ENCODE results near the gene LPP. TPM values are rescaled to one million over a fixed set of nuclear protein-coding genes. Genes with fewer than 3 reads are reported as not detected.

The LPP gene
- total RNA-seq, 4 donors from 2014 or later: 56.0 to 65.7 (median 58.1) TPM

- in situ Hi-C loops (cut with MboI; ENCODE audit: low sequenced_read_pairs in 4 of 4): no loop called here
- intact Hi-C loops (cut with DNase I; ENCODE audit: low total_unique reads): no loop called here
- Histone ChIP-seq H3K9me3 (no peaks in the 10 kb centered on the region), H3K36me3 (no peaks in the 10 kb centered on the region), H3K4me1 (peaks cover 9 to 17% of the 10 kb centered on the region in 2 donors), H3K27ac (peak overlapping the region in 2 of 4 donors; percentile 51 to 56), H3K4me3 (no peak overlapping the region), H3K27me3 (no peaks in the 10 kb centered on the region)
- TF ChIP-seq POLR2A (IDR thresholded peaks at IDR 0.05): no peak
- no peak for TF ChIP-seq CTCF (IDR thresholded peaks at IDR 0.05 in 4 of 5, conservative IDR thresholded peaks at IDR 0.05 in 1 of 5)
- DNase-seq (no peak), ATAC-seq (no peak)
These were observed 161.6 kb downstream of the LPP start for GRCh38 chr3:188315553-188315952.

GRCh38 chr3:188316021-188316722 lies 162.2 kb downstream of the LPP start:
- intact Hi-C loops (cut with DNase I; ENCODE audit: low total_unique reads) (no loop called here), in situ Hi-C loops (cut with MboI; ENCODE audit: low sequenced_read_pairs in 4 of 4) (no loop called here)
- peaks cover 9 to 20% of the 10 kb centered on the region in 2 donors for H3K4me1 ChIP-seq
- no peaks in the 10 kb centered on the region for H3K9me3 ChIP-seq
- no peak overlapping the region for H3K4me3 ChIP-seq
- peak overlapping the region; percentile 40 to 56 (median 54) for H3K27ac ChIP-seq
- ATAC-seq: peak; percentile 25 to 79
- no peak for DNase-seq
- H3K36me3 ChIP-seq: no peaks in the 10 kb centered on the region
- no peaks in the 10 kb centered on the region for H3K27me3 ChIP-seq
- TF ChIP-seq CTCF (IDR thresholded peaks at IDR 0.05 in 4 of 5, conservative IDR thresholded peaks at IDR 0.05 in 1 of 5) (no peak), POLR2A (IDR thresholded peaks at IDR 0.05) (no peak)

DNA sequence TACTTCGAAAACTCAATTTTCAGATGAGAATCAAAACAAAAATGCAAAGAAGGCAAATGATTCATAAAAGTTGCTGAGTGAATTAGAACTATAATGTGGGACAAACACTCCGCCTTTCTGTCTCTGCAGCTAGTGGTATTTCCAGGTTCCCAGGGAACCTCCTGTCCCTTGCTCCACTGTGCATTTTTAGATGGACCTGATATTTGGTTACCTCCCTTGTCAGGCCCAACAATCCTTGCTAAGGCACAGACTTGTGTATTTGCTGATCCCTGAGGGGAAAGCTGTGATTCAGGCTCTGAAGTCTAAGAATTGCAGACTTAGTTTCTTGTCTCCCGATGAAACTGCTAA lies 162.7 kb downstream of the LPP start:
- ATAC-seq (peak; percentile 51 to 74), DNase-seq (no peak)
- intact Hi-C loops (cut with DNase I; ENCODE audit: low total_unique reads): no loop called here
- TF ChIP-seq POLR2A (IDR thresholded peaks at IDR 0.05) (no peak), CTCF (IDR thresholded peaks at IDR 0.05 in 4 of 5, conservative IDR thresholded peaks at IDR 0.05 in 1 of 5) (no peak)
- peak overlapping the region; percentile 40 to 56 (median 54) for H3K27ac ChIP-seq
- H3K4me1 ChIP-seq: peaks cover 9 to 25% of the 10 kb centered on the region in 2 donors
- in situ Hi-C loops (cut with MboI; ENCODE audit: low sequenced_read_pairs in 4 of 4): no loop called here
- no peak overlapping the region for H3K4me3 ChIP-seq
- no peaks in the 10 kb centered on the region for H3K36me3 ChIP-seq
- H3K27me3 ChIP-seq: no peaks in the 10 kb centered on the region
- H3K9me3 ChIP-seq: no peaks in the 10 kb centered on the region

DNA sequence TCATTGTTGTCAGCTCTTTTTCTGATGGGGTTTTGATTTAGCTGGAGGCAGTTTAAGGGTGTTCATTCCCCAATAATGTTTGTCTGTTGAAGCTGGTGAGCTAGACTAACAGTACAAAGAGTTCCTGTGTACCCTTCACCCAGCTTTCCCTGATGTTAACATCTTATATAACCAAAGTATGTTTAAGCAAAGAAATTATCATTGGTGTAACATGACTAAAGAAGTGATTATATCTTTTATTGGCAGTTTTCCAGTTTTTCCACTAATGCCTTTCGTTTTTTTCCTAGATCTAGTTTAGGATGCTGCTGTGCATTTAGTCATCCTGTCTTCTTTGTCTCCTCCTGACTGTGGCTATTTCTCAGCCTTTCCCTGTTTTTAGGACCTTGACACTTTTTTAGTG lies 165.6 kb downstream of the LPP start:
- in situ Hi-C loops (cut with MboI; ENCODE audit: low sequenced_read_pairs in 4 of 4): no loop called here
- DNase-seq: no peak
- H3K4me3 ChIP-seq: no peak overlapping the region
- intact Hi-C loops (cut with DNase I; ENCODE audit: low total_unique reads): no loop called here
- TF ChIP-seq CTCF (IDR thresholded peaks at IDR 0.05 in 4 of 5, conservative IDR thresholded peaks at IDR 0.05 in 1 of 5) (no peak), POLR2A (IDR thresholded peaks at IDR 0.05) (no peak)
- peaks cover 9 to 39% of the 10 kb centered on the region in 2 donors for H3K4me1 ChIP-seq
- no peaks in the 10 kb centered on the region for H3K9me3 ChIP-seq
- no peaks in the 10 kb centered on the region for H3K27me3 ChIP-seq
- ATAC-seq: no peak
- no peaks in the 10 kb centered on the region for H3K36me3 ChIP-seq
- H3K27ac ChIP-seq: no peak overlapping the region

DNA sequence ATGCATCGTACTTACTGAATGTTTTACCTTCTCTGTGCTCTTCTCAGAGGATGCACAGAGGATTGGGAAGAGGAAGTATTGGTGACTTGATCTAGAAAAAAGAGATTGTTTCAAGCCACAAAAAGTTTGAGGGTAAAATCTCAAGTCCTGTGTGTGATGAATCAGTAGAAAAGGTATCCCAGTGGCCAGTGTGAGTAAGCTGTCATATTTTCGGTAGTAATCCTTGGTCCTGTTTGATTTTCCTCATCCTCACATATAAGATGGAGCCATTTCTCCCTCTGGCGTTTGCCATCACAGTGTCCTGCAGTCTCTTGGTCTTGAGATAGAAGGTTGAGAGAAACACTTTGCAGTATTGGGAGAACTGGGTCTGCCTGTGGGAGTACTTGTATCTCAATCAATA lies 166.8 kb downstream of the LPP start:
- intact Hi-C loops (cut with DNase I; ENCODE audit: low total_unique reads) (no loop called here), in situ Hi-C loops (cut with MboI; ENCODE audit: low sequenced_read_pairs in 4 of 4) (no loop called here)
- H3K27ac ChIP-seq: peak overlapping the region in 2 of 4 donors; percentile 44 to 68

More for the DNA sequence above, 166.8 kb downstream of the LPP start:
- peaks cover 9 to 41% of the 10 kb centered on the region in 2 donors for H3K4me1 ChIP-seq
- no peak overlapping the region for H3K4me3 ChIP-seq
- DNase-seq: no peak
- no peaks in the 10 kb centered on the region for H3K9me3 ChIP-seq
- H3K27me3 ChIP-seq: no peaks in the 10 kb centered on the region
- TF ChIP-seq CTCF (IDR thresholded peaks at IDR 0.05 in 4 of 5, conservative IDR thresholded peaks at IDR 0.05 in 1 of 5) (no peak), POLR2A (IDR thresholded peaks at IDR 0.05) (no peak)
- no peaks in the 10 kb centered on the region for H3K36me3 ChIP-seq
- ATAC-seq: no peak

Data from gastrocnemius medialis (tissue), 4 donors.